Measurements from ENCODE around the gene TMPRSS6. TPM values are rescaled to one million over a fixed set of nuclear protein-coding genes. Genes with fewer than 3 reads are reported as not detected.

Gene TMPRSS6
- total RNA-seq, 4 donors from 2014 or later = 0.27 to 0.88 TPM; not detected in 2

- H3K4me1 ChIP-seq = no peaks in the 10 kb centered on the region
- no peak for TF ChIP-seq CTCF (IDR thresholded peaks at IDR 0.05)
- TF ChIP-seq POLR2A (IDR thresholded peaks at IDR 0.05) = no peak
- no peaks in the 10 kb centered on the region for H3K27me3 ChIP-seq
- H3K27ac ChIP-seq = no peak overlapping the region
- H3K4me3 ChIP-seq = no peak overlapping the region
- no peaks in the 10 kb centered on the region for H3K9me3 ChIP-seq
- no peaks in the 10 kb centered on the region for H3K36me3 ChIP-seq
- no peak for DNase-seq
Measured at GRCh38 chr22:37094239-37094638, 15.3 kb downstream of the TMPRSS6 start.

DNA sequence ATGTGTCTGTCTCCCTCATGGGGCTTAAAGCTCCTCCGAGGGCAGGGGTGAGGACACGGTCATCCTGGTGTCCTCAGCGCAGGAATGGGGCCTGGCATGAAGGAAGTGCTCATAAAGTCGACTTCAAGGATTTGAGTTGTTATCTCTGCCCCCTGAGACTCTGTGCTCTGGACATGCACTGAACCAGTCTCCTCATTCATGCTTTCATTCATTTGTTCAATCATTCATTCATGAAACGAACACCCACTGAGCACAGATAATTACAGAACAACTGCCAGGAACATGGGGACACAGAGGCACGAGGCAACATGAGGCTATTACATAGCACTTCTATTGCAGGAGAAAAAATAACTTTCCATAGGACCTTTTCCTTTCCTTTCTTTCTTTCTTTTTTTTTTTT is 16.5 kb downstream of the TMPRSS6 start:
- no peaks in the 10 kb centered on the region for H3K36me3 ChIP-seq
- H3K27me3 ChIP-seq = no peaks in the 10 kb centered on the region
- no peak overlapping the region for H3K4me3 ChIP-seq
- no peaks in the 10 kb centered on the region for H3K9me3 ChIP-seq
- DNase-seq = no peak
- no peak for TF ChIP-seq CTCF (IDR thresholded peaks at IDR 0.05)
- TF ChIP-seq POLR2A (IDR thresholded peaks at IDR 0.05) = no peak
- no peaks in the 10 kb centered on the region for H3K4me1 ChIP-seq
- H3K27ac ChIP-seq = no peak overlapping the region

DNA sequence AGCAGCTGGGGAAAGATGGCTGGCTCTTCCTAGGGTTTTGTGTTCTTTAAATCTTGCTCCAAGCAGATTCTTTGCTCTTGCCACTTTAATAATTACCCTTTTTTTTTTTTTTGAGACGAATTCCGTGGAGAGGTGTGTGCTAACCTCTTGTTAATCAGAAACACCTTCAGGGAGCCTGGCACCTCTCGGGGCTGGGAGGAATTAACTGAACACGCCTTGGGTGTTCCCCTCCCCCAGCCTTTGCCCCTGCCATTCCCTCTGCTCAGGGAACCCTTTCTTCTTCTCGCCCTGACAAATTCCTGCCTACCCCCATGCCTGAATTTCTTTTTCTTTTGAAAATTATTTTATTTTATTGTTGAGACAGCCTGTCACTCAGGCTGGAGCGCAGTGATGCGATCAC is 17.5 kb downstream of the TMPRSS6 start:
- H3K9me3 ChIP-seq = no peaks in the 10 kb centered on the region
- no peak overlapping the region for H3K27ac ChIP-seq
- H3K27me3 ChIP-seq = no peaks in the 10 kb centered on the region
- no peak for DNase-seq
- H3K36me3 ChIP-seq = no peaks in the 10 kb centered on the region
- H3K4me1 ChIP-seq = no peaks in the 10 kb centered on the region
- H3K4me3 ChIP-seq = no peak overlapping the region
- no peak for TF ChIP-seq CTCF (IDR thresholded peaks at IDR 0.05)
- TF ChIP-seq POLR2A (IDR thresholded peaks at IDR 0.05) = no peak

- Histone ChIP-seq H3K4me1 (no peaks in the 10 kb centered on the region), H3K4me3 (no peak overlapping the region), H3K9me3 (no peaks in the 10 kb centered on the region), H3K27ac (no peak overlapping the region), H3K36me3 (no peaks in the 10 kb centered on the region), H3K27me3 (no peaks in the 10 kb centered on the region)
- TF ChIP-seq POLR2A (IDR thresholded peaks at IDR 0.05) = no peak
- no peak for TF ChIP-seq CTCF (IDR thresholded peaks at IDR 0.05)
- no peak for DNase-seq
Measured at GRCh38 chr22:37090920-37091695, 18.4 kb downstream of the TMPRSS6 start.

DNA sequence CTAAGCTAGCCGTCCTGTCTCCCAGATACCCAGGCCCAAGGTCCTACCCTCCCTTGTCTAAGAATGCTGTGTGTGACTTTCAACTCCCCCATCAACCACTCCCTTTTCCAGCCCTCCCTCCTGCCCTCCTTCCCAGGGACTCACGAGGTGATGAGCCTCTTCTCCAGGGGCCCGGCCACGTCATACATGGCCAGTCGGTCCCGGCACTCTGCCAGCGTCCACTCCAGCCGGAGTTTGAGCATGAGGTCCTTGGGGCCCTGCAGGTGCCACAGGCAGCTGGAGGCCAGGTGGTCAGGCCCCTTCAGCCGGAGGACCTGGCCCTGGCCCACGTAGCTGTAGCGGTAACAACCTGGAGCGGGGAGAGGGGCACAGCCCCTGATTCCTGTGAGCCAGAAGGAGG is 20.1 kb downstream of the TMPRSS6 start:
- Histone ChIP-seq H3K36me3 (no peaks in the 10 kb centered on the region), H3K9me3 (no peaks in the 10 kb centered on the region), H3K27ac (no peak overlapping the region), H3K27me3 (no peaks in the 10 kb centered on the region), H3K4me3 (no peak overlapping the region), H3K4me1 (no peaks in the 10 kb centered on the region)
- no peak for DNase-seq
- no peak for TF ChIP-seq CTCF (IDR thresholded peaks at IDR 0.05)
- TF ChIP-seq POLR2A (IDR thresholded peaks at IDR 0.05) = no peak

Measured in Peyer's patch (tissue), 4 donors.